ELF-1 (cell line): Measurements from ENCODE around the gene EFCAB14.
"Not testable (repeated sequence)": the region's sequence is repeated elsewhere in the genome, so short reads cannot be mapped to it uniquely, and the experiment has no call there.

Experiments used
- DNase-seq: peaks from one replicate; pipeline ENCODE4 v3.0.0-alpha.2; 2016; ENCODE audit warnings: low read depth, low spot score

Gene EFCAB14

GRCh38 chr1:46655848-46656247 is 63.1 kb downstream of the EFCAB14 start:
- DNase-seq = no peak

- DNase-seq = not testable (repeated sequence)
Observed at GRCh38 chr1:46654698-46655097, 64.2 kb downstream of the EFCAB14 start.

- no peak for DNase-seq
Observed at GRCh38 chr1:46654012-46654411, 64.9 kb downstream of the EFCAB14 start.

DNA sequence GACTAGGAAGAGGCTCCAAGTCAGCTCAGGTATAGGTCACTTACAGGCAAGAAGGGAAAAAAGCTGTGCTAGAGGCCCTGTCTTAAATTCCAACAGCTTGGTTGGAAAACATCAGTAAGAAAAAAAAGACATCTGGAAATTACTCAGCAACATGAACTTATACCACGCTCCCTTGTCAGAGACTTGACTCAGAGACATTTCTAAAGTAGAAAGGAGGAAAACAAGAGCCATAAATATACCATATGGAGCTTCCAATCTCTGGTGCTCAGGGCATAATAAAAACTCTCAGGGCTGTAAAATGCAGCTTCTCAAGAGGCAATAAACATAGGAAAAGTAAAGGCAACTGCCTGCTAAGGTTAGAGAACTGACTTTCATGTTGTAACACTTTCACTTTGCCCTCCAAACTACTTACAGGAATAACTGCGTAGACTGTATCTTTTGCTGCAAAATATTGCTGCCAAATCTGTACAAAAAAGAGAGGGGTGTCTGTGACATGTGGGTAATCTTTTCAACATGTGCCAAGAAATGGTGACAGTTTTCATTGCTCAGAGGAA is 65.4 kb downstream of the EFCAB14 start:
- DNase-seq = no peak

GRCh38 chr1:46652321-46653100 is 66.4 kb downstream of the EFCAB14 start:
- no peak for DNase-seq

DNA sequence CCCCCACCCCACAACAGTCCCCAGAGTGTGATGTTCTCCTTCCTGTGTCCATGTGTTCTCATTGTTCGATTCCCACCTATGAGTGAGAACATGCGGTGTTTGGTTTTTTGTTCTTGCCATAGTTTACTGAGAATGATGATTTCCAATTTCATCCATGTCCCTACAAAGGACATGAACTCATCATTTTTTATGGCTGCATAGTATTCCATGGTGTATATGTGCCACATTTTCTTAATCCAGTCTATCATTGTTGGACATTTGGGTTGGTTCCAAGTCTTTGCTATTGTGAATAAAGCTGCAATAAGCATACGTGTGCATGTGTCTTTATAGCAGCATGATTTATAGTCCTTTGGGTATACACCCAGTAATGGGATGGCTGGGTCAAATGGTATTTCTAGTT is 67.8 kb downstream of the EFCAB14 start:
- DNase-seq = not testable (repeated sequence)

- DNase-seq = no peak
Observed at GRCh38 chr1:46650491-46650890, 68.4 kb downstream of the EFCAB14 start.

- no peak for DNase-seq
Observed at GRCh38 chr1:46649764-46650163, 69.2 kb downstream of the EFCAB14 start.

DNA sequence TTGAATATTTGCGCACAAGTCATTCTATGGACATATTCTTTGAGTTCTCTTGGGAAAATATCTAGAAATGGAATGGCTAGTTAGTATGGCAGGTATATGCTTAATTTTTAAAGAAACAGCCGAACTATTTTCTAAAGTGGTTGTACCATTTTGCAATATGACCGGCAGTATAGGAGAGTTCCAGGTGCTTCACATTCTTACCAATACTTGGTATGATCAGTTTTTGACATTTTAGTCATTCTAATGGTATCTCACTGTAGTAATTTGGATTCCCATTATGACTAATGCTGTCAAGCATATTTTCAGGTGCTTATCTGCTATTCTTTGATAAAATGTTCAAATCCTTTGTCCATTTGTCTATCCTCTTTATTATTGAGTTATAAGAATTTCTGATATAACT is 71.3 kb downstream of the EFCAB14 start:
- DNase-seq = no peak

DNA sequence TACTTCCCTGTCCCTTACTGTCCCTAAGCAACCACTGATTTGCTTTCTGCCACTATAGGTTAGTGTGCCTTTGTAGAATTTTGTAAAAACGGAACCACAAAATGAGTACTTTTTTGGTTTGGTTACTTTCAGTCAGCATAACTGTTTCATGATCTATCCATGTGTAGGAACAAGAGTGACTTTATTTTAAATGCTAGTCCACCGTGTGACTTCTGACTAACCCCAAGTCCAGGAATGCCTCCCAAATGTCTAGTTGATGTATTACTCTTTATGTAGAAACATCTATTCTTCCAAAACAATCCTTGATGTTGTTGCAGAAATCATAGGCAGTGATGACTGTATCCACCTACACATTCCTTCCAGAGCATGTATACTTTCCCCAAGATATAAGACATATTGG is 72.1 kb downstream of the EFCAB14 start:
- DNase-seq = no peak

DNA sequence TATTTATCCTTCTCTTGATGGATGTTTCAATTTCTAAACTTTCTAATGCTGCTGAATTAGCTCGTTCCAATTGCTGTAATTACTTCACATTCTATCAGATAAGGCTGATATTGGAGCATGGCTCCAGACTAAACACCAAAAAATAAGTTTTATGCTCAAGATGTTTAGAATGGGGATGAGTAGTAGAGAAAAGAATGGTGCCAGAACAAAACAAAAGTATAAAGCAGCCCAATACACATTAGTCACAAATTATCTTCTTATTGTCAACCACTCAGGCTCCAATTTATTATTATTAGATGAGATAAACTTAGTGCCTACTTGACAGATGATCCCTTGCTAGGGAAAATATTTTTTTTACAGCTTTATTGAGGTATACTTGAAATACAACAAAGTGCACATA is 72.6 kb downstream of the EFCAB14 start:
- DNase-seq = no peak

DNA sequence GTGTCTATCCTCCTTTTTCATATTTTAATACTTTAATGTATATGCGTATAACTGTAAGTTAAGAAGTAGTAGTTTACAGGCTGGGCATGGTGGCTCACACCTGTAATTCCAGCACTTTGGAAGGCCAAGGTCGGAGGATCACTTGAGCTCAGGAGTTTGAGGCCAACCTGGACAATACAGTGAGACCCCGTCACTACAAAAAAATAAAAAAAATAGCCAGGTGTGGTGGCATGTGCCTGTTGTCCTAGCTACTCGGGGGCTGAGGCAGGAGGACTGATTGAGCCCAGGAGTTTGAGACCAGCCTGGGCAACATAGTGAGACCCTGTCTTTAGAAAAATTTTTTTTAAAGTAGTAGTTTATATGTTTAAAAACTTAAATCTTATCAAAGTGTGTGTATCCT is 73.1 kb downstream of the EFCAB14 start:
- DNase-seq = no peak

DNA sequence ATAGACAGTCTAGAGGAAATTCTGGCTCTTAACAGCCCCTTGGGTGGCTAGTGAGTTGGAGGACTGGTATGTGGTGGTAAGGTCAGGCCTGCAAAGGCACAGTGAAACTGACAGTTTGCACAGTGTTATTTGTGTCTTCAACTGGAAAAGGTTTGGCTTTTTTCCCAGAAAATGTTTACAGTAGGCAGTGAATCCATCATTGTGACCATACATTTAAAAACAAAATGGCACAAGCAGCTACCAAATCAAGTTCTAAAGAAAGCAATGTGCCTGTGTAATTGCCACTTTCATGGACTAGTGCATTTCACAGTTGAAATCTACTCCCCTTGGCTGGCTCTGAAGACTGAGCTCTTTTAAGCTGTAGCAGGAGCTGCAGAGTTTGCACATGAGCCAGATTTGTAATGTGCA is 75.5 kb downstream of the EFCAB14 start:
- DNase-seq = no peak

DNA sequence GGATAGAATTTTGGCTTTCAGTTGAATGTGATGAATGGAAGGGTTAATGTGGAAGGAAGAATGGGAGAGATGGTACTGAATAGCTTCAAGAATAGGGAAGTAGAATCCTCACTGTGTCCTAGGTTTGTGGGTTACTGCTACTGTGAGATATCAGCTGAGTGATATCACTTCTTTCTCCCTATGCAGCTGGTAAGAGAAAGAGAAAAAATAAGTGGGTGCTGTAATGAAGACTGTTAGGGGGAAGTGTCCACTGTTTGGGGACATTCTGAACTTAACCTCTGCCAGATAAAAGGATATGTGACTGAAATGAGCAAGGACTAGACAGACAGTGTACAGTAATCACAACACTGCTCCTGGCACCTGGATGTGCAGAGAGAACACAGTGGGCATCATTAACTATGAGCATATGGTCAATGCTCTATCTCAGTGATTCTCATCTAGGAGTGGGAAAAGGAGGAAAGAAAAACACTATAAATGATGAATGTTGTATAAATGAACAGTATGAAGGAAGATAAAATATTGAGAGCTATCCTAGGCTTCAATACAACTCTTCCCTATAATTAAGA is 76.7 kb downstream of the EFCAB14 start:
- DNase-seq = no peak

GRCh38 chr1:46639547-46639946 is 79.4 kb downstream of the EFCAB14 start:
- DNase-seq = no peak

DNA sequence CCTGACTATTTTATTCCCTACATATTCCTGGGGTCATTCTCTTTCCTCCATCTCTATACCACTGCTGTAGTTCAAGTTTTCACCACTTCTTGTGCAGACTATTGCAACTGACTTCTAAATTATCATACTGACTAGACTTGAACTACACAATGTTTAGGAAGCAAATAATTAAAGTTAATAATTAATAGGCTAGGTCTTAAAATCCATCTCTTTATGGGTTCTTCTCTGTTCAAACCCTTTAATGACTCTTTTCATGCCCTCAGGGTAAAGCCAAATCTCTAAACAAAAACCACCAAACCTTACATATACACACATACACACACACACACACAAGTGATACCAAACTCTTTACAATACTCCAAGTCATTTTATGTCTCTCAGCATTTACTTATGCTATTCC is 80.0 kb downstream of the EFCAB14 start:
- DNase-seq = no peak

DNA sequence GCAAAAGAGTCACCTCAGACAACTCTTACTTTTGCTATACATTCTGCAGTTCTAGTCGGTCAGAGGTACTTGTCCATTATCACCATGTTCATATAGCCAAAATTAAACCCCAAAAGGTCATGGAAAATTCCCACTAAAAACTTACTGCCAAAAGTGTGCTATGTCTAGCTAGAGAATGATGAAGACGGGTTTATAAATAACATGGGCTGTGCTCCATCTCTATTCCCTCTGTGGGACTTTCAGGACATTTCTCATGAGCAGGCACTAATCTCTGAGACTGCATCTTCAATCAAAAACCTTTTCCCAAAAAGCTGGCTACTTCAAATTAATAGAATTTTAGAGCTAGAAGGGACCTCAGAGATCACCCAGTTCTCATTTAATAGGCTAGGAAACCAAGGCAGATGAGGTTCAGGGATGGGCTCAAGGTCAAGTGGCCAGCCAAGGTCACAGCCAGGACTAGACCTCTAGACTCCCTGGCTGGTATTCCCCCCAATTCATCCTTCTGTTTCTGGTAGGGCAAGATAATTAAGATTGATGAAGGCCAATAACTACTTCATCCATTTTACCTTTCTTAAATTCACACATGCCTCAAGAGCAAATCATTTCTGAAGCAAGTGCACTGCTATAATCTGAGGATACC is 81.3 kb downstream of the EFCAB14 start:
- no peak for DNase-seq

DNA sequence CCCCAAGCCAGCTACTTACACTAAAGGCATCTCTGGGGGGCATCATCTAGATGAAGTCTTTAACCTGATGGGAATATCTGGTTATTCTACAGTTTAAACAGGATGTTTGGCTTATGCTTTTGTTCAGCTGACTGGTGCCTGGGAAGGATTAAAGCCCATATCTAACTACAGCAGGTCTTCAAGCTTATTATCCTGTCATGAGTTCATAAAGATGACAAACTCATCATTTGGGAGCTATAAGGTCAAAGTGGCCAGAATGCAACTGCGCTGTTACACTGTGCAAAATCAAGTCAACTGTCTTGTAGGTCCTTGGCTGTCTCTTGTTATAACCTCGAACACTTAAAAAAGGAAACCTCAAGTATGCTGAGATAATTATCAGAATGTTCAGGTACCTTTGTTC is 83.7 kb downstream of the EFCAB14 start:
- DNase-seq = no peak

GRCh38 chr1:46630719-46631118 is 88.2 kb downstream of the EFCAB14 start:
- DNase-seq = no peak
